AG08396 (cell line): Measurements from ENCODE around the gene MPV17L2.
A peak's percentile ranks its signal among the peaks of the same experiment; 100 is the strongest.
"Not testable (repeated sequence)": the region's sequence is repeated elsewhere in the genome, so short reads cannot be mapped to it uniquely, and the experiment has no call there.

Experiments
- DNase-seq: peaks from one replicate; pipeline ENCODE4 v3.0.0; 2012; ENCODE audit warnings: low spot score, mixed read lengths

MPV17L2 gene

DNA sequence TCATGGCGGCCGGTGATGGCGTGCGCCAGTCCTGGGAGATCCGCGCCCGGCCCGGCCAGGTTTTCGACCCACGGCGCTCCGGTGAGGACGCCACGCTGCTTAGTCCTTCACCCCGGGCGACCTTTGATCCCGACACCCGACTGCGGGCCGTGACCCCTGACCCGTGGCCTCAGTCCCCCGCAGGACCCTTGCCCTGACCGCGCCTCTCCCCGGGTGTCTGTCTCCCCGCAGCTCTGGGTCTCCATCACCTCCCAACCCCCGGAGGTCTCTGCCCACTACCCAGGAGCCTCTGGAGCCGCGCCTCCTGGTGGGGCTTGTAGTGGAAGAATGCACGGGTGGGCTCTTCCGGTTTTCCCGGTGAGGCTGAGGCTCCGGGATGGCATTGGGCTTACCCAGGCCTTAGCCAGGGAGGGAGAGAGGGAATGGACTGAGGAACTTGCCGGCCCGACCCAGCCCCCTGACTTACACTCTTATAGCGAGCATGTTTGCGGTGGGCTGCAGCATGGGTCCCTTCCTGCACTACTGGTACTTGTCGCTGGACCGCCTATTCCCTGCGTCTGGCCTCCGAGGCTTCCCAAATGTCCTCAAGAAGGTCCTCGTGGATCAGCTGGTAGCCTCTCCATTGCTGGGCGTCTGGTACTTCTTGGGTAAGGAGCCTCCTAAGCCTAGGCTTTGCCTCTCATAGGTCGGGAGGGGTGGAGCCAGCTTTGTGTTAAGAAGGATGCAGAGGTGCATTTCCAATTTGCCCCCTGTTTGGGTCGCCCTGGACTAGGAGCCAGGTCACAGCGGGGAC lies 566 bp downstream of the MPV17L2 start:
- no peak for DNase-seq

DNA sequence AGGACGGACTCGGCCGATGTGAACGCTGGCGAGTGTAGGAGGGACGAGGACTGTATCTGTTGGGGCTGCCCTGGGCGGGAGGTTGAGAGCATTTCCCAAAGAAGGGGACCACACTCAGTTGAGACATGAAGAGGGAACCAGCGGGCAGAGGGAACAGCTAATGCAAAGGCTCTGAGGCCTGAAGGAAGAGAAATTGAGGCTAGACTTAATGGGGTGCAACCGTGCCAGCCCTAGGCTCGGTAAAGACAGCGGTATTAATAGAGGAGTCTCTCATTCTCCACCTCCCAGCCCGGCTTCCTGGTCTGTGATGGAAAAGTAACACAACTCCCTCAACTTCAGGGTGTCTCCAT lies 1.1 kb downstream of the MPV17L2 start:
- DNase-seq = no peak

DNA sequence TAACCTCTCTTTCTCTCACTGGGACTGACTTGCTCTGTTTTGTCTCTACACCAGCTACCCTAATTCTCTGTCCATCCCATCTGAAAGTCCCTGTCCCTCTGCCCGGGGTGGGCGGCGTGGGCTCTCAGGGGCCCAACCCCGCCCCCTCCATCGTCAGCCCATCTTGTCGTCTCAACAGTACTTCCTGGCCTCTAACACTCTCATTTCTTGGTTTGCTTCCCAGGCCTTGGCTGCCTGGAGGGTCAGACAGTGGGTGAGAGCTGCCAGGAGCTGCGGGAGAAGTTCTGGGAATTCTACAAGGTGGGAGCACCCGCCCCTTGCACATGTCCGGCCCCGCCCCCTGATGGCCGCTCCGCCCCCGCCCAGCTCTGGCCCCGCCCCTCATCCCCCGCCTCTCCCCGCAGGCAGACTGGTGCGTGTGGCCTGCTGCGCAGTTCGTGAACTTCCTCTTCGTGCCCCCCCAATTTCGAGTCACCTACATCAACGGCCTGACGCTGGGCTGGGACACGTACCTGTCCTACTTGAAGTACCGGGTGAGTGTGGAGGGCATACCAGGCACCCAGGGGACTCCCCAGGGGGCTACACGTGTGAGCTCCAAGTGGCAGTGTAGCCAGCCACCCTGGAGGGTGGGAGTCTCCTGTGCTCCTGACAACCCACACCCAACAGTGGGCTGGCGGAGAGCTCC lies 1.7 kb downstream of the MPV17L2 start:
- DNase-seq = no peak

DNA sequence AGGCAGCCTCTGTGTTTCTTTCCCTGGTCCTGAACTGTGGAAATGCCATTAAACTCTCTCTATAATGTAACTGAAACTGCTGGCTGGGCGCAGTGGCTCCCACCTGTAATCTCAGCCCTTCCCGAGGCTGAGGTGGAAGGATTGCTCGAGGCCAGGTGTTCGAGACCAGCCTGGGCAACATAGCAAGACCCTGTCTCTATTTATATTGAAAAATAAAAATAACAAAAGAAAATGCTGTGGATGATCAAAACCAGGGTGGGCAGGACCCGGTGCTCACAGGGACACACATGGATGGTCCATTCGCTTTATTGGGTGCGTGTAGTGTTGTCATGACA lies 3.5 kb downstream of the MPV17L2 start:
- DNase-seq = no peak

GRCh38 chr19:18197306-18197705 lies 4.3 kb downstream of the MPV17L2 start:
- no peak for DNase-seq

- DNase-seq = no peak
Observed at GRCh38 chr19:18197941-18198340, 4.9 kb downstream of the MPV17L2 start.

- no peak for DNase-seq
Observed at GRCh38 chr19:18198374-18198773, 5.4 kb downstream of the MPV17L2 start.

DNA sequence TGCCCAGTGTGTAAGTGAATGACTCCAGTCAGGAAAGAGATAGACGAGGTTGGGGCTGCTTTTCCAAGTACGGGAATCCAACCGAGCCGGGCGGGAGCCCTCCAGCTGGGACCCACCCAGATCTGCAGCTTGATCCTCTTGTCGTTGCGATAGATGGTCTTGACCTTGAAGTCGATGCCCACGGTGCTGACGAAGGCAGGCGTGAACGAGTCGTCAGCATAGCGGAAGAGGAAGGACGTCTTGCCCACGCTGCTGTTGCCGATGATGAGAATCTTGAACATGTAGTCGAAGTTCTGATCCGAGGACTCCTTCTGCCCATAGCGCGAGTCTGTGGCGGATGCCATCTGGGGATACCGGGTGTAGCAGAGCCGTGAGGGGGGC lies 9.4 kb downstream of the MPV17L2 start:
- no peak for DNase-seq

- no peak for DNase-seq
Observed at GRCh38 chr19:18202778-18203407, 9.9 kb downstream of the MPV17L2 start.

GRCh38 chr19:18203408-18203862 lies 10.4 kb downstream of the MPV17L2 start:
- peak; percentile 22 for DNase-seq

DNA sequence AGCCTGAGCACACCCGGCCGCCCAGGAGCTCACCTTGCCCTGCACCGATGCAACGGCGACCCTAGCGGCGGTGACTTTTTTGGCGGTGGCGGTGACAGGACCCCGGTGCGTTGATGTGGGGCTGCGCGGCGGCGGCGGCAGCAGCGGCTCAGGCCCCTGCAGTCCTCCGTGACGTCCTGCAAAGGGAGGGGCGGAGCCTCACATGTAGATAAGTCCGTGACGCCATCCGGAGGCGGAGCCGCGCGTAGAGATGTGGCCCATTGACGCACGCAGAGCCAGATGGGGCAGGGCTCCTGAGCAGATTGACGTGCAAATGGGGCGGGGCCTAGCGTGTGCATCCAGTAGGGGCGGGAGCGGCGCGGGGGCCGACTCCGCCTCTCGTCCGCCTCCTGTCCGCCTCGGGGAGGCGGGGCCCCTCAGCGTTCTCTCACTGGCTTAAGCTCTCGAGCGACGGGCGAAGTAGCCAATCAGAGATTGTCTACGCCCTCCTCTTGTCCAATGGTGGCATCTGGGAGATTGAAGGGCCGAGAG lies 10.9 kb downstream of the MPV17L2 start, which contains the start of gene RAB3A:
RAB3A (minus strand) TSS at position 180 of the 531 bp plus-strand sequence. CDS start 1,302 bp downstream, outside the sequence.
- peak; percentile 97 for DNase-seq

DNA sequence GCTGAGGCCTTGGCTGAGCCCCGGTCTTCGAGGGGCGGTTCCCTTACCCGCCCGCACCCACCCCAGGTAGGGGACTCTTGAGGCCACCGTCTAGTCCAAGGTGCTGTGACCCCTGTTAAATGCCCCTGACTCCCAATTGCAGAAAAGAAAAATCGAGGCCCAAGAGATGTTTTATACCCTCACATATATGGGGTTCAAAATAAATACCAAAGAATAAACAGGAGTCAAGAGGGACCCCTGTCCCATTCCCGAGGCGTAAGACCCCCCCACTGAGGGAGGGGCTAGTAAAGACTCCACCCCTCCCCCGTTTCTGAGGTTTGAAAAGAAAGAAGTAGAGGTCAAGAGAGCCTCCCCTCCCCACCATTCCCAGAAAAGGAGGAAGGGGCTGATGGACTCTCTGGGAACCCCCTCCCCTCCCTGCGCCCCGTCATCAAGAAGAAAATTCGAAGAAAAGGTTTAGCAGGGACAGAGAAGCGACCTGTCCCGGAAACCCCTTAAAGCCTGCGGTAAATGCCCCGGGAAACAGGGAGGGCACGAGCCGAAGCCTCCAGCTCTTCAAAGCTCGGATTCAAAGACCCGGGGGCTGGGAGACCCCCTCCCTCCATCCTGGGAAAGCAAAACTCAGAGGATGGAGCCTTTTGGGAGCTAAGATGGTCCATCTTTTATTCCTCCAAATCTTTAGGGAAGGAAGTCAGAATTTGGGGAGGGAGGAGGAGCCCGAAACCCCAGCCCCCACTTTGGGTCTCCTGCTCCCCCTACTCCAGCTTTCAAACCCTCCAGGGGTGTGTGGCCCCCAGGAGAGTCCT lies 11.6 kb downstream of the MPV17L2 start:
- peak; percentile 12 for DNase-seq

DNA sequence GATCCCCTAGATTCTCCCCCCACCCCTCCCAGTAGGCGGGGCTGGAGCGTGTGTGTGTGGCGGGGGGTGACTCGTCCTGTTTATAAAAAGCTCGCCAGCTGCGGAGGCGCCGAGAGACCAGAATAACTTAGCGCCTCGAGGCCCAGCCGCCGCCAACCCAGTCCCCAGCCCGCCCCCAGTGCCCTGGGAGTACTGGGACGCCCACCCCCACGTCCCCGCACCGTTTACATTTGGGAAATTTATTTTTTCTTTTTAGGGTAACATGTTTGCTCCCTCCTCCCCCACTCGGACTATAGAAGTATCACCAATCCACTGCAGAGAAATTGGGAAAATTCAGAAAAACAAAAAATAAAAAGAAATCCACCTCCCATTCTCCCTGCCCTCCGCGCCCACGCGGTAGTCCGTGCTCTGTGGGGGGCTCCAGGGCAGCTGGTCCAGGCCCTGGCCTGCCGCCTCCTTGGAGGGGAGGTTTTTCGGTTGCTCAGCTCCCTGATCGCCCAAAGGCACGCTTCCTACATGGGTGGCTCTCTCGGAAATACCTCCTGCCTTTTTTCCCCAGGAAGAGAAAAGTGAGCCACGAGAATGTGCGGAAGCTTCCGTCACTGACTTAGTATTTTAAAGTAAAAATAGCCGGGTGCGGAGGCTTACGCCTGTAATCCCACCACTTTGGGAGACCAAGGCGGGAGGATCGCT lies 12.3 kb downstream of the MPV17L2 start:
- peak; percentile 78 for DNase-seq

DNA sequence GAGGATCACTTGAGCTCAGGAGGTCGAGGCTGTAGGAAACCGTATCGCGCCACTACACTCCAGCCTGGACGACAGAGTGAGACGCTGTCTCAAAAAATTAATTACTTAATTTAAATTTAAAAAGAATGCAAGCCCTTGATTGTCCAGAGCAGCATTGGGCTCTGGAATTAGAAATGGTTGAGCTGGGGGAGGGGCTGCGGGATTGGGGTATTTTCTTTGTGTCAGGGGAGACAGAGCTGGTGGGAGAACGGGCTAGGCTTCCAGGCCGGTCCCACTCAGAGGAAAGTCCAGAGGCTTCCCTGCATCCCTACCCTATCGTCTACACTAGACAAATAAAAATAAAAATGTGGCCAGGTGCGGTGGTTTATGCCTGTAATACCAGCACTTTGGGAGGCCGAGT lies 13.0 kb downstream of the MPV17L2 start:
- DNase-seq = no peak

- peak; percentile 89 for DNase-seq
Observed at GRCh38 chr19:18208098-18208951, 15.3 kb downstream of the MPV17L2 start.

- DNase-seq = not testable (repeated sequence)
Observed at GRCh38 chr19:18209912-18210311, 16.9 kb downstream of the MPV17L2 start.

DNA sequence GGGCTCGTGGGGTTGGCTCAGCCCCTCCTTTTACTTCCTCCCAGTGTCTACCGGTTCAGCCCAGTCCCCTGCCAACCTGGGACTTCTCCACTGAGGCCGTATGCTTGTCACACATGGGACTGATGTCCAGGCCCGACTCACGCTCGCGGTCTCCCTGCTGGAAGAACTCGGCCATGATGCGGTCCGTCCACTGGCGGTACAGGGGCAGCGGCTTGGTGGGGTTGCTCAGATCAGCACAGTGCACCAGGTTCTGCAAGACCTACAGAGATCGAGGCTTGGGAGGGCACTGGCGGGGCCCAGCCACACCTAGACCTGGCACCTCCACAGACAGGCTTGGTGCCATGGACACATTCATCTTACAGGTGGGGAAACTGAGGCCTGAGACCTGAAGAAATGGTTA lies 18.7 kb downstream of the MPV17L2 start:
- DNase-seq = no peak

DNA sequence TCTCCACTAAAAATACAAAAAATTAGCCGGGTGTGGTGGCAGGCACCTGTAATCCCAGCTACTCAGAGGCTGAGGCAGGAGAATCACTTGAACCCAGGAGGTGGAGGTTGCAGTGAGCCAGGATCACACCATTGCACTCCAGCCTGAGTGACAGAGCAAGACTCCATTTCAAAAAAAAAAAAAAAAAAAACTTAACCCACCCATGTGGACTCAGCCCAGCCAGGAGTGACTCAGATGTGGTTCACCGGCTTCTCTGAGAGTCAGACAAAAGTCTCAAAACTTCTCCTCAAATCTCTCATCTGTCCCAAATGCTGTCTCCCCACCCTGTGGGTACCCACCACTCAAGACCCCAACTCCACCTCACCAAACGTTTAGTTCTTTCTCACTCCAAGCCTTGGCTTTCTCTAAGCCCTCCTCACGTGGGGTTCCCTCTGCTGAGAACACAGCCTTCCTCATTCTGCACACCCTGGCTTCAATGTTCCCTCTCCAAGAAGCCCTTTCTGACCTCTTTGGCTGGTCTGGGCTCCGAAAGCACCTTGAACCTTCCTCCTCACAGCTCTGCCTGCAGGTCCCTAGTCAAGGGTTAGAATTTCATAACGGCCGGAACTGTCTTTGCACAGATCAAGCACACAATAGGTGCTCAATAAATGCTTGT lies 21.9 kb downstream of the MPV17L2 start:
- DNase-seq = peak; percentile 78

- DNase-seq = no peak
Observed at GRCh38 chr19:18216789-18217188, 23.8 kb downstream of the MPV17L2 start.

DNA sequence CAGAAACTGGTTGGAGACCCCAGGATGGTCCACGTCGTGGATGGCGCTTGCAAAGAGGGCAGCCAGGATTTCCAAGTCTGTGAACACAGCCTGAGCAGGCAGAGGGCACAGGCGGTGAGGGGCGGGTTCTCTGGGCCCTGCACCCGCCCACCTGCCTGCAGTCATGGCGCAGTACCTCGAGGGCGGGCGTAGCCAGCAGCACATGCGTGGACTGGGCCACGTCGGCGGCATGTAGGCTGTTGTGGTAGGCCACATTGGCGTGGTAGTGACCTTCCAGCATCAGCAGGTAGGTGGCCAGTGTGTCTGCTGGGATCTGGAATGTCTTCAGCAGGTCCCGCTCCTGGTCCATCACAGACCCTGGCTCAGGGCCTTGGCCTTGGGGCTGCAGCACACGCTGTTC lies 25.1 kb downstream of the MPV17L2 start:
- DNase-seq = no peak
